ENCODE results near the gene ERCC4. TPM values are rescaled to one million over a fixed set of nuclear protein-coding genes. Genes with fewer than 3 reads are reported as not detected.

ERCC4 gene
- total and polyA plus RNA-seq, 4 experiments from 2014 or later: 11.5 to 15.9 (median 14.0) TPM

DNA sequence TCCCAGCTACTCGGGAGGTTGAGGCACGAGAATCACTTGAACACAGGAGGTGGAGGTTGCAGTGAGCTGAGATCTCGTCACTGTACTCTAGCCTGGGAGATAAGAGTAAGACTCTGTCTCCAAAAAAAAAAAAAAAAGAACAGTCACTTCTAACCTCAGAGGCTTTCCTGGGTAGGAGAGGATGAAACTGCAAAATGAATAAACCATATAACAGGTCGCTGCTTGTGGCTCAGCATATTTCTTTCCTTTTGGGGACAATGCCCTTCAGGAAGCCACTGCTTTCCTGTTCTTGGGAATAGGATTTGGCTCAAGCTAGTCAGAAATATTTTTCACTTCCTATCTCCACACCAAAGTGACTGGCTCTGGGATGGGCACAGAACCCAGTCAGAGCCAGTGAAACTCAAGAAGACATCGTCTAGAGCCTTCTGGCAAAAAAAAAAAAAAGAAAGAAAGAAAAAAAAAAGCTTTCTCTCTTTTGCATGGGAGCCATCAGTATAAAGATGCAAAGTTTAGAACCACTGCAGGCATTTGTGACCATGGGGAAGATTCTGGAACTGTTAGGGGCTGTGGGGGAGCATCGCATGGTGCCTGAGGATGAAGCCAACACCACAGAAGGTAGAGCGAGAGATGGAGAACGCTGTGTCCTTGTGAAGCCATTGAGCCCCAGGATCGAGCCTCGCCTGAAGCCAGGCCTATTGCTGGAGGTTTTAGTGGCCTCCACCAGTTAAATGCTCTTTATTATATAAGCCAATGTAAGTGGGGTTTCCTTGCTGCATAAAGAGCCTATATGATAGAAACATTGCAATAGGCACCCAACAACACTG is 79.3 kb downstream of the ERCC4 start:
- POLR2A ChIA-PET (ENCODE audit: partially characterized antibody): no interaction called here

DNA sequence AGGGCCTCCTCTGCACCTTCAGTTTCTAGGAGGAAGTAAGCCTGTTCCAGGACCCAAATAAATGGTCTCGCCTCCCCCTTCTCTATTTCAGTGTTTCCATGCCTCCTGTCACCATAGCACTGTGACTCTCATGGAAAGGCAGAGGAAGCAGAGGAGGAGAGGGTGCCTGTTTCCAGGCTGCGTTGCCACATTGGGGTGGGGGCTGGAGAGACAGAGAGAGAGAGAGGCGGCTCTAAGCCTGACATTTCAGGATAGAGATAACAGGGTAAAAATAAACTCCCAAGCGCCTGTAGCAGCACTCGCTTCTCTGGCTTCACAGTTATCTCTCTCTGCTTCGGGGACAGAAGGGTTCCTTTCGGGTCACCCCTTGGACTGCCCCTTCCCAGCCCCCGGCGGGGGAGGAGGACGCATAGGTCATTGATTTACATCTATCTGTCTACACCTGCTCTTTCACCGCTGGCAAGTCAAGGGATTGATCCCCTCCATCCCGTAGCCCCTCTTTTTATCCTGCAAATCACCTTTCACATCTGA is 80.0 kb downstream of the ERCC4 start:
- no peak for DNase-seq
- peaks cover 0 to 2% (median 0%) of the 10 kb centered on the region in 8 donors for H3K9me3 Mint-ChIP-seq
- ChIA-PET CTCF (ENCODE audit: partially characterized antibody) (no interaction called here), POLR2A (ENCODE audit: partially characterized antibody) (no interaction called here)
- H3K27ac Mint-ChIP-seq: no peak overlapping the region
- no peaks in the 10 kb centered on the region for H3K9me3 ChIP-seq (ENCODE audit: control insufficient read depth in 1 of 2, low read length in 2 of 2)
- H3K27me3 ChIP-seq (ENCODE audit: insufficient read depth, low read length): peaks cover 6% of the 10 kb centered on the region
- H3K4me1 Mint-ChIP-seq: peaks cover 0 to 11% (median 4%) of the 10 kb centered on the region in 4 donors
- H3K36me3 Mint-ChIP-seq: no peaks in the 10 kb centered on the region
- peaks cover 7 to 8% of the 10 kb centered on the region in 2 donors for H3K27me3 Mint-ChIP-seq
- intact Hi-C loops (cut with micrococcal nuclease): no loop called here
- H3K4me3 Mint-ChIP-seq: no peak overlapping the region
- H3K4me3 ChIP-seq (ENCODE audit: low read length in 2 of 2): no peak overlapping the region
- no peaks in the 10 kb centered on the region for H3K4me1 ChIP-seq (ENCODE audit: insufficient read depth, low read length)
- no peak overlapping the region for H3K27ac ChIP-seq (ENCODE audit: low read depth, low read length)
- no peaks in the 10 kb centered on the region for H3K36me3 ChIP-seq (ENCODE audit: insufficient read depth, low read length)

More for the DNA sequence above, 79.3 kb downstream of the ERCC4 start:
- Mint-ChIP-seq H3K9me3 (peaks cover 0 to 2% (median 0%) of the 10 kb centered on the region in 8 donors), H3K27me3 (peaks cover 7 to 8% of the 10 kb centered on the region in 2 donors), H3K27ac (no peak overlapping the region), H3K4me1 (peaks cover 0 to 11% (median 4%) of the 10 kb centered on the region in 4 donors), H3K36me3 (no peaks in the 10 kb centered on the region), H3K4me3 (no peak overlapping the region)
- DNase-seq: no peak
- H3K4me3 ChIP-seq (ENCODE audit: low read length in 2 of 2): no peak overlapping the region
- CTCF ChIA-PET (ENCODE audit: partially characterized antibody): no interaction called here
- intact Hi-C loops (cut with micrococcal nuclease): no loop called here
- peaks cover 6% of the 10 kb centered on the region for H3K27me3 ChIP-seq (ENCODE audit: insufficient read depth, low read length)
- no peaks in the 10 kb centered on the region for H3K4me1 ChIP-seq (ENCODE audit: insufficient read depth, low read length)
- no peak overlapping the region for H3K27ac ChIP-seq (ENCODE audit: low read depth, low read length)
- no peaks in the 10 kb centered on the region for H3K9me3 ChIP-seq (ENCODE audit: control insufficient read depth in 1 of 2, low read length in 2 of 2)
- no peaks in the 10 kb centered on the region for H3K36me3 ChIP-seq (ENCODE audit: insufficient read depth, low read length)

DNA sequence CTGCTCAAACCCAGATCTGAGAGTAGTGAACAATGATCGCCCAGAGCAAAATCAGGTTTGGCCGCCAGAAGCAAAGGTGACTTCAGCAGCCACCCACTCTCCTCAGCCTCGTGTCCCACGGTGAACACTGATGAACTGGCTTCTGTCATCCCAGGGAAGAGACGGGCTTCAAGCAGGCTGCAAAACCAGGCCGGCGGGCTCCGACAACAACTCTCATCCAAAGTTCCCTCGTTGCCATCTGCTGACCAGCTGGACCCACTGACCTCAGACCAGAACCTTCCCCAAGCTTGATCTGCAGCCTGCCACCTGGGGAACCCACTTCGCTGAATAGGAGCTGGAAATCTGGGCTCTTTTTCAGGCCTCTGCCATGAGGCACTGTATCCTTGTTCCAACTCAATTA is 81.6 kb downstream of the ERCC4 start:
- no peak overlapping the region for H3K4me3 Mint-ChIP-seq
- no peak for DNase-seq
- peaks cover 6% of the 10 kb centered on the region for H3K27me3 ChIP-seq (ENCODE audit: insufficient read depth, low read length)
- intact Hi-C loops (cut with micrococcal nuclease): no loop called here
- peaks cover 5 to 8% of the 10 kb centered on the region in 2 donors for H3K27me3 Mint-ChIP-seq
- no peaks in the 10 kb centered on the region for H3K36me3 Mint-ChIP-seq
- H3K9me3 ChIP-seq (ENCODE audit: control insufficient read depth in 1 of 2, low read length in 2 of 2): no peaks in the 10 kb centered on the region
- no peak overlapping the region for H3K4me3 ChIP-seq (ENCODE audit: low read length in 2 of 2)
- ChIA-PET POLR2A (ENCODE audit: partially characterized antibody) (no interaction called here), CTCF (ENCODE audit: partially characterized antibody) (no interaction called here)
- no peaks in the 10 kb centered on the region for H3K9me3 Mint-ChIP-seq
- no peaks in the 10 kb centered on the region for H3K36me3 ChIP-seq (ENCODE audit: insufficient read depth, low read length)
- H3K4me1 ChIP-seq (ENCODE audit: insufficient read depth, low read length): no peaks in the 10 kb centered on the region
- H3K27ac Mint-ChIP-seq: no peak overlapping the region
- H3K4me1 Mint-ChIP-seq: peaks cover 0 to 11% (median 4%) of the 10 kb centered on the region in 4 donors
- no peak overlapping the region for H3K27ac ChIP-seq (ENCODE audit: low read depth, low read length)

Other genes starting within 250 kb of the ERCC4 start
- gene MRTFB, start 151.2 kb downstream of the ERCC4 start, total RNA-seq: 10 to 100 TPM; 24.7 to 26.7 TPM
- gene MRTFB, start 151.2 kb downstream of the ERCC4 start, polyA plus RNA-seq: 1 to 10 TPM; 6.1 to 6.5 TPM